Keratinocyte (primary cell): Measurements from ENCODE around the gene LASP1NB.

ENCODE experiments used
- DNase-seq: peaks from one replicate; pipeline ENCODE4 v3.0.0-alpha.2; 2011; ENCODE audit warnings: low read depth, missing footprints, low spot score
- FAIRE-seq: peaks from 2 replicates; lab custom pipeline; 2011; peaks lifted over from hg19 to GRCh38; lab: Jason Lieb, UNC
- H2AFZ ChIP-seq: 2 replicates; pipeline ENCODE4 v1.6.0; 2012; ENCODE audit warnings: low read length, control low read depth, inconsistent platforms; ENCODE audit not compliant: control insufficient read depth
- H3K27ac ChIP-seq: 2 replicates; pipeline ENCODE4 v1.5.1; 2011; ENCODE audit warnings: low read length; ENCODE audit not compliant: control insufficient read depth, insufficient read depth
- H3K27me3 ChIP-seq: 3 replicates; pipeline ENCODE4 v1.6.0; 2011; ENCODE audit warnings: low read length; ENCODE audit not compliant: control insufficient read depth, insufficient read depth; ENCODE audit errors: extremely low read depth
- H3K36me3 ChIP-seq, 2 experiments: 2 replicates in 1 of 2; 3 replicates in 1 of 2; pipeline ENCODE4 v1.5.1; 2011; ENCODE audit warnings: low read length in 2 of 2, mild to moderate bottlenecking in 1 of 2; ENCODE audit not compliant: control insufficient read depth in 2 of 2, insufficient read depth in 2 of 2; ENCODE audit errors: extremely low read depth in 1 of 2
- H3K4me1 ChIP-seq: 3 replicates; pipeline ENCODE4 v1.5.1; 2011; ENCODE audit warnings: low read length; ENCODE audit not compliant: control insufficient read depth, insufficient read depth; ENCODE audit errors: extremely low read depth
- H3K4me2 ChIP-seq: 3 replicates; pipeline ENCODE4 v1.6.0; 2011; ENCODE audit warnings: low read depth, low read length; ENCODE audit not compliant: control insufficient read depth, insufficient read depth; ENCODE audit errors: extremely low read depth
- H3K4me3 ChIP-seq, 3 experiments: fragments of 200-600 bp in 1 of 3; sonication (generic) in 1 of 3; 2 replicates in 2 of 3; 3 replicates in 1 of 3; pipeline ENCODE4 v1.5.1; 2011 to 2016; ENCODE audit warnings: low read length in 3 of 3, mild to moderate bottlenecking in 3 of 3, control low read depth in 2 of 3, inconsistent platforms in 1 of 3, low read depth in 1 of 3, mixed read lengths in 1 of 3, mixed run types in 1 of 3, moderate library complexity in 1 of 3; ENCODE audit not compliant: control insufficient read depth in 2 of 3, insufficient read depth in 2 of 3; ENCODE audit errors: extremely low read depth in 1 of 3
- H3K79me2 ChIP-seq: 2 replicates; pipeline ENCODE4 v1.6.0; 2012; ENCODE audit warnings: low read length; ENCODE audit not compliant: control insufficient read depth, insufficient read depth
- H3K9ac ChIP-seq: 3 replicates; pipeline ENCODE4 v1.6.0; 2011; ENCODE audit warnings: low read length; ENCODE audit not compliant: control insufficient read depth, insufficient read depth; ENCODE audit errors: extremely low read depth
- H3K9me1 ChIP-seq: 3 replicates; pipeline ENCODE4 v1.6.0; 2011; ENCODE audit warnings: low read length; ENCODE audit not compliant: control insufficient read depth, insufficient read depth; ENCODE audit errors: extremely low read depth
- H3K9me3 ChIP-seq: 2 replicates; pipeline ENCODE4 v1.5.1; 2012; ENCODE audit warnings: low read depth, low read length; ENCODE audit not compliant: control insufficient read depth
- H4K20me1 ChIP-seq: 3 replicates; pipeline ENCODE4 v1.6.0; 2011; ENCODE audit warnings: low read length; ENCODE audit not compliant: control insufficient read depth, insufficient read depth; ENCODE audit errors: extremely low read depth
- CTCF ChIP-seq, 3 experiments: IDR thresholded peaks in 1 of 3; conservative IDR thresholded peaks in 1 of 3; optimal IDR thresholded peaks in 1 of 3; 2 replicates in 2 of 3; 3 replicates in 1 of 3; pipeline versions ENCODE3 to v1.5.1; 2011; ENCODE audit warnings: low read length in 3 of 3, mild to moderate bottlenecking in 3 of 3, moderate library complexity in 2 of 3, control low read depth in 1 of 3, inconsistent platforms in 1 of 3; ENCODE audit not compliant: insufficient read depth in 2 of 3; ENCODE audit errors: extremely low read depth in 1 of 3
- EZH2 ChIP-seq: IDR thresholded peaks from one replicate; pipeline ENCODE4 v1.6.1; 2012; ENCODE audit warnings: inconsistent platforms, mild to moderate bottlenecking, low read length, moderate library complexity
- dilution Hi-C: fragments of 300-500 bp; cut with MboI; formaldehyde crosslinking; loops from one replicate; pipeline ENCODE4 v1.7.0; 2020; ENCODE audit warnings: low sequenced_read_pairs; ENCODE audit not compliant: extremely low pct_ligation_motif_present

Gene LASP1NB

GRCh38 chr17:38918916-38919315 is 6.5 kb upstream of the LASP1NB start:
- dilution Hi-C loops = no loop called here
- H3K27ac ChIP-seq = no peak overlapping the region
- peaks cover 5% of the 10 kb centered on the region for H4K20me1 ChIP-seq
- no peaks in the 10 kb centered on the region for H3K9me1 ChIP-seq
- no peak overlapping the region for H3K4me2 ChIP-seq
- H3K4me1 ChIP-seq = no peaks in the 10 kb centered on the region
- no peak overlapping the region for H2AFZ ChIP-seq
- no peaks in the 10 kb centered on the region for H3K79me2 ChIP-seq
- no peak for TF ChIP-seq EZH2
- TF ChIP-seq CTCF (optimal IDR thresholded peaks at IDR 0.05 in 1 of 3, IDR thresholded peaks at IDR 0.05 in 1 of 3, conservative IDR thresholded peaks at IDR 0.05 in 1 of 3; ENCODE audit: extremely low read depth in 1 of 3, insufficient read depth in 2 of 3, low read length in 3 of 3) = no peak
- H3K27me3 ChIP-seq = no peaks in the 10 kb centered on the region
- no peak overlapping the region for H3K9ac ChIP-seq
- FAIRE-seq (no peak), DNase-seq (no peak)
- no peak overlapping the region for H3K4me3 ChIP-seq
- H3K9me3 ChIP-seq = no peaks in the 10 kb centered on the region
- peaks cover 45 to 47% of the 10 kb centered on the region in 2 experiments for H3K36me3 ChIP-seq

- H4K20me1 ChIP-seq = peaks cover 5% of the 10 kb centered on the region
- H3K27me3 ChIP-seq = no peaks in the 10 kb centered on the region
- dilution Hi-C loops = no loop called here
- no peak overlapping the region for H3K4me3 ChIP-seq
- no peak for FAIRE-seq
- H3K79me2 ChIP-seq = no peaks in the 10 kb centered on the region
- H3K4me2 ChIP-seq = no peak overlapping the region
- H3K27ac ChIP-seq = no peak overlapping the region
- no peak for DNase-seq
- no peak overlapping the region for H2AFZ ChIP-seq
- no peaks in the 10 kb centered on the region for H3K4me1 ChIP-seq
- TF ChIP-seq EZH2 (no peak), CTCF (optimal IDR thresholded peaks at IDR 0.05 in 1 of 3, IDR thresholded peaks at IDR 0.05 in 1 of 3, conservative IDR thresholded peaks at IDR 0.05 in 1 of 3; ENCODE audit: extremely low read depth in 1 of 3, insufficient read depth in 2 of 3, low read length in 3 of 3) (no peak)
- no peaks in the 10 kb centered on the region for H3K9me3 ChIP-seq
- H3K36me3 ChIP-seq = peaks cover 41% of the 10 kb centered on the region in 2 experiments
- no peaks in the 10 kb centered on the region for H3K9me1 ChIP-seq
- no peak overlapping the region for H3K9ac ChIP-seq
These were observed 5.9 kb upstream of the LASP1NB start for GRCh38 chr17:38919316-38920078.
